Retinal pigment epithelial cell (primary cell): ENCODE measurements around the gene CNTN5.

Experiments
- DNase-seq: peaks from one replicate; pipeline ENCODE4 v3.0.0-alpha.2; 2010; ENCODE audit warnings: low read depth
- H3K4me3 ChIP-seq: 2 replicates; pipeline ENCODE4 v1.5.1; 2011; ENCODE audit warnings: mild to moderate bottlenecking, low read length, control low read depth, moderate library complexity
- CTCF ChIP-seq: conservative IDR thresholded peaks from 2 replicates; pipeline ENCODE4 v1.5.1; 2011; ENCODE audit warnings: low read depth, low read length, control low read depth, inconsistent platforms

Gene CNTN5

GRCh38 chr11:99887481-99887880 lies 866.7 kb downstream of the CNTN5 start:
- no peak for TF ChIP-seq CTCF
- no peak overlapping the region for H3K4me3 ChIP-seq
- DNase-seq, result no peak

GRCh38 chr11:99893811-99894210 lies 873.1 kb downstream of the CNTN5 start:
- DNase-seq, result no peak
- H3K4me3 ChIP-seq, result no peak overlapping the region
- no peak for TF ChIP-seq CTCF

GRCh38 chr11:99901175-99901574 lies 880.4 kb downstream of the CNTN5 start:
- no peak overlapping the region for H3K4me3 ChIP-seq
- no peak for TF ChIP-seq CTCF
- DNase-seq, result no peak

GRCh38 chr11:99911116-99911515 lies 890.4 kb downstream of the CNTN5 start:
- no peak overlapping the region for H3K4me3 ChIP-seq
- TF ChIP-seq CTCF, result peak; percentile 27
- no peak for DNase-seq

- no peak for TF ChIP-seq CTCF
- H3K4me3 ChIP-seq, result no peak overlapping the region
- no peak for DNase-seq
These were observed 895.3 kb downstream of the CNTN5 start for GRCh38 chr11:99916078-99916477.

GRCh38 chr11:99918761-99919160 lies 898.0 kb downstream of the CNTN5 start:
- DNase-seq, result no peak
- no peak for TF ChIP-seq CTCF
- H3K4me3 ChIP-seq, result no peak overlapping the region

GRCh38 chr11:99920956-99921355 lies 900.2 kb downstream of the CNTN5 start:
- H3K4me3 ChIP-seq, result no peak overlapping the region
- no peak for TF ChIP-seq CTCF
- DNase-seq, result no peak
